ENCODE results near the gene ASMT.

ASMT gene

GRCh38 chrX:1661048-1661921 is 46.4 kb downstream of the ASMT start:
- no peak for TF ChIP-seq FOXP2 (optimal IDR thresholded peaks at IDR 0.05; ENCODE audit: borderline replicate concordance, extremely low read depth, extremely low read length, insufficient read depth)
- TF ChIP-seq REST (IDR thresholded peaks at IDR 0.05; ENCODE audit: insufficient read depth in 1 of 2, low read depth in 2 of 2, low read length in 2 of 2): no peak
- TF ChIP-seq TAF1 (IDR thresholded peaks at IDR 0.05; ENCODE audit: borderline replicate concordance, insufficient read depth, low read length): no peak
- no peak for TF ChIP-seq POLR2AphosphoS5 (IDR thresholded peaks at IDR 0.05; ENCODE audit: low read depth, low read length)
- no peak for TF ChIP-seq SIN3A (IDR thresholded peaks at IDR 0.05; ENCODE audit: borderline replicate concordance, insufficient read depth, low read length)

GRCh38 chrX:1661922-1662221 is 47.0 kb downstream of the ASMT start:
- TF ChIP-seq TAF1 (IDR thresholded peaks at IDR 0.05; ENCODE audit: borderline replicate concordance, insufficient read depth, low read length) (no peak), SIN3A (IDR thresholded peaks at IDR 0.05; ENCODE audit: borderline replicate concordance, insufficient read depth, low read length) (no peak), REST (IDR thresholded peaks at IDR 0.05; ENCODE audit: insufficient read depth in 1 of 2, low read depth in 2 of 2, low read length in 2 of 2) (no peak), POLR2AphosphoS5 (IDR thresholded peaks at IDR 0.05; ENCODE audit: low read depth, low read length) (no peak), FOXP2 (optimal IDR thresholded peaks at IDR 0.05; ENCODE audit: borderline replicate concordance, extremely low read depth, extremely low read length, insufficient read depth) (no peak)

- TF ChIP-seq FOXP2 (optimal IDR thresholded peaks at IDR 0.05; ENCODE audit: borderline replicate concordance, extremely low read depth, extremely low read length, insufficient read depth) (no peak), POLR2AphosphoS5 (IDR thresholded peaks at IDR 0.05; ENCODE audit: low read depth, low read length) (no peak), REST (IDR thresholded peaks at IDR 0.05; ENCODE audit: insufficient read depth in 1 of 2, low read depth in 2 of 2, low read length in 2 of 2) (no peak), SIN3A (IDR thresholded peaks at IDR 0.05; ENCODE audit: borderline replicate concordance, insufficient read depth, low read length) (no peak)
Observed at GRCh38 chrX:1667566-1667965, 52.7 kb downstream of the ASMT start.

- TF ChIP-seq TAF1 (IDR thresholded peaks at IDR 0.05; ENCODE audit: borderline replicate concordance, insufficient read depth, low read length) (no peak), POLR2AphosphoS5 (IDR thresholded peaks at IDR 0.05; ENCODE audit: low read depth, low read length) (no peak), SIN3A (IDR thresholded peaks at IDR 0.05; ENCODE audit: borderline replicate concordance, insufficient read depth, low read length) (no peak), REST (IDR thresholded peaks at IDR 0.05; ENCODE audit: insufficient read depth in 1 of 2, low read depth in 2 of 2, low read length in 2 of 2) (no peak), FOXP2 (optimal IDR thresholded peaks at IDR 0.05; ENCODE audit: borderline replicate concordance, extremely low read depth, extremely low read length, insufficient read depth) (no peak)
Observed at GRCh38 chrX:1673337-1673736, 58.5 kb downstream of the ASMT start.
